NCI-H1092 treated with DMSO at 0.1 percent for 48 hours (cell line): Measurements from ENCODE around the gene ATP6V1C2.
"Not testable (repeated sequence)": the region's sequence is repeated elsewhere in the genome, so short reads cannot be mapped to it uniquely, and the experiment has no call there.

Experiments
- DNase-seq: peaks from one replicate; lab custom pipeline; 2025; lab: John Stamatoyannopoulos, UW

ATP6V1C2 gene

DNA sequence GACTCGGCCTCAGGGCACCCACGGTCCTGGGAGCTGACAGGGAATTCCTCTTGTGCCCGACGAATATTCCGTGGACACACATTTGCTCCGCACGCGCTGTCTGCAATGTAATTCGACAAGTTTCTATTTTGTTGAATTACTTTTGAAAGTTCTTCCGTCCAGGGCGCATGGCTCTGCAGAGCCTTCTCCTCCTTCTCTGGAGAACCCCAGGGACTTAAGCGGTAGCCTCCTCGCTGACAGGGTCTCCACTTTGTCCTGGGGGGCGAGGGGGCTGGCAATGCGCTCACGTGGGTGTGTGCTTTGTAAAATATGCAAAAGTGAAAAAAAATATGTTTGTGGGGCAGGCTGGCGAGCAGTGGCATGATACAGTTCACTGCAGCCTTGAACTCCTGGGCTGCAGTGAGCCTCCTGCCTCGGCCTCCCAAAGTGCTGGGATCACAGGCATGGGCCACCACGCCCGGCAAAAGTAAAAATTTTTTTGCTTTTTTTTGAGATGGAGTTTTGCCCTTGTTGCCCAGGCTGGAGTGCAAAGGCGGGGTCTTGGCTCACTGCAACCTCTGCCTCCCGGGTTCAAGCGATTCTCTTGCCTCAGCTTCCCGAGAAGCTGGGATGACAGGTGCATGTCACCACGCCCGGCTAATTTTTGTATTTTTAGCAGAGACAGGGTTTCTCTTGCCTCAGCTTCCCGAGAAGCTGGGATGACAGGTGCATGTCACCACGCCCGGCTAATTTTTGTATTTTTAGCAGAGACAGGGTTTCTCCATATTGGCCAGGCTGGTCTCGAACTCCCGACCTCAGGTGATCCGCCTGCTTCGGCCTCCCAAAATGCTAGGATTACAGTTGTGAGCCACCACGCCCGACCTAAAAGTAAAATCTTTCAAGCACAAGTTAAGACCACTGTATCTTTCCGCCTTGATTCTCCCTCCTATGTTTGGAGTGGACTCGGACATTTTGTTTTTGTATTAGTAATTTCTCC lies 92.0 kb downstream of the ATP6V1C2 start:
- not testable (repeated sequence) for DNase-seq

- DNase-seq = no peak
Observed at GRCh38 chr2:10814142-10814541, 92.7 kb downstream of the ATP6V1C2 start.

- DNase-seq = no peak
Observed at GRCh38 chr2:10814571-10815331, 93.3 kb downstream of the ATP6V1C2 start.

DNA sequence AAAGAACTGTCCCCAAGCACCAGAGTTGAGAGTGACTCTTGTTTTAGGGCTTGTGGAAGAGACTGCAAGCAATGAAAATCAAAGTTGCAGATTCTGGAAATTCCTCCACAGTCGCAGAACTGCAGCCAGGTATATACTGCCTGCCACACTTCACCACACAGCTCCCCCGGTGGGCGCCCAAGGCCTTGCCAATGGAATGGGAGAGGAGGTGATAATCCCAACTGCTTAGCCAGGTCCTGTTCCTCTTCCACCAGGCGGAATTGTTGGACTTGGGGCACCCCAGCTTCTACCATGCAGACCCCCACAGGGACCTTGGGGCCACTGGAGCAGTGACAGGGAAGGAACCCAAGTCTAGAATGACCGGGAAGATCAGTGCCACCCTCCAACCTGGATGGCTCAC lies 96.0 kb downstream of the ATP6V1C2 start:
- DNase-seq = no peak

DNA sequence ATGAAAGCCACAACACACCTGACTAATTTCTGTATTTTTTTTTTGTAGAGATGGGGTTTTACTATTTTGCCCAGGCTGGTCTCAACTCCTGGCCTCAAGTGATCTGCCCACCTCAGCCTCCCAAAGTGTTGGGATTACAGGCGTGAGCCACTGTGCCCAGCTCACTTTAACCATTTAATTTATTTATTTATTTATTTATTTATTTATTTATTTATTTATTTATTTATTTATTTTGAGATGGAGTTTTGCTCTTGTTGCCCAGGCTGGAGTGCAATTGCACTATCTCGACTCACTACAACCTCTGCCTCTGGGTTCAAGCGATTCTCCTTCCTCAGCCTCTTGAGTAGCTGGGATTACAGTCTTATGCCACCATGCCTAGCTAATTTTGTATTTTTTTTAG lies 96.9 kb downstream of the ATP6V1C2 start:
- DNase-seq = not testable (repeated sequence)

DNA sequence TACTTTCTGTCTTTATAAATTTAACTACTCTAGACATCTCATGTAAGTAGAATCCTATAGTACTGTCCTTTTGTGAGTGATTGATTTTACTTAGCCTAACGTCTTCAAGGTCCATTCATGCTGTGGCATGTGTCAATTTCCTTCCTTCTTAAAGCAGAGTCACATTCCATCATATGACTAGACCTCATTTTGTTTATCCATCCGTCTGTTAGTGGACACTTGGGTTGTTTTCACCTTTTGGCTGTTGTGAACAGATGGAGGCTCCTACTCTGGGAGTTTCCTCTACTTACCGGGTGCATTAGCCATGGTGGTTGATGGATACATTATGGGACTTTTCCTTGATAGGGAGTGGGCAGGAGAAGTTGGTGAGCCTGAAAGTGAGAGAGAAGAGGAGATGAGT lies 97.6 kb downstream of the ATP6V1C2 start:
- no peak for DNase-seq

GRCh38 chr2:10819714-10820314 lies 98.4 kb downstream of the ATP6V1C2 start:
- no peak for DNase-seq

- DNase-seq = no peak
Observed at GRCh38 chr2:10820562-10820961, 99.1 kb downstream of the ATP6V1C2 start.

- no peak for DNase-seq
Observed at GRCh38 chr2:10820978-10821695, 99.7 kb downstream of the ATP6V1C2 start.

DNA sequence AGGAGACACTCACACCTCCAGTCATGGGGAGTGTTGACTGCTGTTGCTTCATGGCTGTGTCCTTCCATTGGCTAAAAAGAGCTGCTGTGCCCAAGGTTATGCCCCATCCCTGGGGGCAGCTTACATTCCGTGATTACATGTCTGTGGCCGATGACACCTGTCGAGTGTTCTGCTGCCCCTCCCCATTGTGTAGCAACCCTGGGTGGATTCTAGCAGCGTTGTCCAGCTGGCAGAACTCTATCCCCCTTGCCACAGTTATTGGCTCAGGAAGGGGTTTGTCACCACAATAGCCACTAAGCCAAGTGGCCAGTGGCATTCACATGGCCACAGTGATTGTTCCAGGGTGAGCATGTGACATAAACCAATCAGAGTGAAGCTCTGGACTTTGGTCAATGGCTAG lies 102.8 kb downstream of the ATP6V1C2 start:
- no peak for DNase-seq

GRCh38 chr2:10826026-10826425 lies 104.6 kb downstream of the ATP6V1C2 start:
- no peak for DNase-seq

GRCh38 chr2:10826625-10827024 lies 105.2 kb downstream of the ATP6V1C2 start:
- no peak for DNase-seq

GRCh38 chr2:10828346-10828745 lies 106.9 kb downstream of the ATP6V1C2 start:
- no peak for DNase-seq

- DNase-seq = no peak
Observed at GRCh38 chr2:10829299-10829698, 107.9 kb downstream of the ATP6V1C2 start.

GRCh38 chr2:10830203-10830602 lies 108.8 kb downstream of the ATP6V1C2 start:
- DNase-seq = no peak

DNA sequence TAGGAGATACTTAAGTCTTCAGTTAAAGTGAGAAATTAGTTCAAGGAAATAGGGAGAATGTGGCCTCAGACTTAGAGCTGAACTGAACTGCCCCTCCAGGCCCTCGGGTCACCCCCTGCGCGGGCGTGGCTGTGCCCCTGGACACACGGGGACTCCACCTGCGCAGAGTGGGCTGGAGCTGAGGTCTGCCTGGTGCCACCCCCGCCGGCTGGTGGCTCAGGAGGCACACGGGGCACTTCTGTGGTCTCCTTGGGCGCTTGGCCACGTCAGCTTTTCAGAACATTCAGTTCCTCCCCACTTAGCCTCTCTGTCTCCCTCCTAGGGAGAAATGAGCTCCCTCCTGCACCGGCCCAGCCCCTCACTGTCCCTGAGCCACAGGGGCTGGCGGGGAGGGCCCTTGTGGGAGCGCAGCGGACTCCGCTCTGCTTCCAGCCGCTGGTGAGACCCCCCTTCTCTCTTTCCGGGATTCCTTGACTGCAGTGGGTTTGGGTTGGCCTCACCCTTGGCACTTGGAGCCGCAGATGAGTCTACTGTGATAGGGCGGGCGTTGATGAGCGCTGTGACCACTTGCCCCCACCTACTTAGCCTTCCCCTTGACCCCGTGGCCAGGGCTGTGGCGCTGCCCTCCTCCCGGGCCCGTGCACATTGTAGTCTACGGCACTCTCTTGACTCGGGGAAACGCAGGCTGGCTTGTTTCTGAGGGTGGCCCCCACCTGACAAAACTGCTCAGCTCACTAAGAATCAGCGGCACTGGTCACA lies 109.4 kb downstream of the ATP6V1C2 start:
- no peak for DNase-seq

- DNase-seq = no peak
Observed at GRCh38 chr2:10831400-10831985, 110.1 kb downstream of the ATP6V1C2 start.

GRCh38 chr2:10832203-10832936 lies 110.9 kb downstream of the ATP6V1C2 start:
- peak; percentile 63 for DNase-seq

- no peak for DNase-seq
Observed at GRCh38 chr2:10833021-10833420, 111.6 kb downstream of the ATP6V1C2 start.

DNA sequence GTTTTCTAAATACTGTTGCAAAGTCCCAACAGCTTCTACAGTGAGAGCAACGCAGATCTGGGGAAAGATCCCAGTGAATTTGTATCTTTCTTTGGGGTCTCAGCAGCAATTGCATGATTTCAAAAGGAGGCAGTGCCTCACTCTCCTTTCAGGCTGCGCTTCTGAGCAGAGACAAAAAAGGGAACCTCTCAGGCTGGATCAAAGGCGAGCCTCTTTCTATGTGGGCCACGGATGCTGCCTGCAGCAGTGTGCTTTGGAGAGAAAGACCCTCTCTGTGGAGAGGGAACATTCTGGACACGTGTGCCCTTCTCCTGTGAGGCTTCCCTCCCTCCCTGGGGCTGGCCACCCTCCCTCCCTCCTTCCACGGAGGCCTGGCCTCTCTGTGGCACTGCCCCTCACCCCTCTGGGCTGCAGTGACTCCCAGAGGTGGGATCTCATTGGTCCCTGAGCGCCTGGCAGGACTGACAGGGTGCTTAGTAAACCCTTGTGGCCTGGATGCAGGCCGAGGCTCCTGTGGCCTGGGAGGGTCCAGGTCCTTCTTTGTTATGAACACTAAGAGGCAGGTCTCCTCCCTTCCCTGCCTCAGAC lies 112.7 kb downstream of the ATP6V1C2 start:
- no peak for DNase-seq
